Islet precursor cell (in vitro differentiated cells): ENCODE measurements around the gene WDR41.
A peak's percentile ranks its signal among the peaks of the same experiment; 100 is the strongest.
"Not testable (repeated sequence)": the region's sequence is repeated elsewhere in the genome, so short reads cannot be mapped to it uniquely, and the experiment has no call there.

ENCODE experiments used
- DNase-seq: peaks from one replicate; pipeline ENCODE4 v3.0.0-alpha.2; 2018

WDR41 gene, protein sequence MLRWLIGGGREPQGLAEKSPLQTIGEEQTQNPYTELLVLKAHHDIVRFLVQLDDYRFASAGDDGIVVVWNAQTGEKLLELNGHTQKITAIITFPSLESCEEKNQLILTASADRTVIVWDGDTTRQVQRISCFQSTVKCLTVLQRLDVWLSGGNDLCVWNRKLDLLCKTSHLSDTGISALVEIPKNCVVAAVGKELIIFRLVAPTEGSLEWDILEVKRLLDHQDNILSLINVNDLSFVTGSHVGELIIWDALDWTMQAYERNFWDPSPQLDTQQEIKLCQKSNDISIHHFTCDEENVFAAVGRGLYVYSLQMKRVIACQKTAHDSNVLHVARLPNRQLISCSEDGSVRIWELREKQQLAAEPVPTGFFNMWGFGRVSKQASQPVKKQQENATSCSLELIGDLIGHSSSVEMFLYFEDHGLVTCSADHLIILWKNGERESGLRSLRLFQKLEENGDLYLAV

DNA sequence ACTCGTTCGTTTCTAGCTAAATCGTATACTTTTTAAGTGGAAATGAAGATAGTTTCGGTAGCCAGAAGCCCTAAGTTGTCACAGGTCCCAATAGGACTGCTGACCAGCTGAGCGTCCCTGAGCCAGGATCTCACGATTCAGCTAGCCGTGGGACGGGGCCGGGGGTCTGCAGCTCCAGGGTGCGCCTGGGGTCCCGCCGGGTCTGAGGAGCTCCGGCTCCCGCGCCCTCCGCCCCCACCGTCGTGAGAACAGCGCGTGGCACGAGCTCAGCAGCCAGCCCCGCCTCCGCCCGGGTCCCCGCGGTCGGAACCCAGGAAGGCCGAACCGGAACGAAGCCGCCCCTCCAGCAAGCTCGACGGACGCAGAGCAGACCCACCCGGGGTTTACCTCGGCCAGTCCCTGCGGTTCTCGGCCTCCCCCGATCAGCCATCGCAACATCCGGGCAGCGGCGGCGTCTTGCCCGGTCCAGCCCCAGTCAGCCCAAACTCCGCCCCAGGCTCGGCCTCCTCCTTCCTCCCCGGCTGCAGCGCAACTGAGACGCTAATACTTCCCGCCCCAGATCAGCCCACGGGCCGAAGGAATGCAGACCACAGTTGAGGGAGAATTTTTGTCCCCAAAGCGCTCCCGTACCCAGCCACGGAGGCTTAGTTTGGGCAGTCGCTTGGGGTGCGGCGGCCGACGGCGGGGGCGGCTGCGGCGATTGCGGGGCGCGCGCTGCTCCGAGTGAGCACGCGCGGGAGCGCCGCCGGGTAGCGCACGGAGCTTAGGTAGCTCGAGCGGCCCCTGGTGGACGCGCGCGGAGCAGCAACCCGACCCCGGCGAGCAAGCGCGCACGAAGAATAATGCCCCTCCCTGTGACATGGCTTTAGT is at the start of gene WDR41:
Gene WDR41 (minus strand): TSS at position 534 of the 870 bp plus-strand sequence. CDS start 96 bp downstream, at position 438.
- peak; percentile 97 for DNase-seq

DNA sequence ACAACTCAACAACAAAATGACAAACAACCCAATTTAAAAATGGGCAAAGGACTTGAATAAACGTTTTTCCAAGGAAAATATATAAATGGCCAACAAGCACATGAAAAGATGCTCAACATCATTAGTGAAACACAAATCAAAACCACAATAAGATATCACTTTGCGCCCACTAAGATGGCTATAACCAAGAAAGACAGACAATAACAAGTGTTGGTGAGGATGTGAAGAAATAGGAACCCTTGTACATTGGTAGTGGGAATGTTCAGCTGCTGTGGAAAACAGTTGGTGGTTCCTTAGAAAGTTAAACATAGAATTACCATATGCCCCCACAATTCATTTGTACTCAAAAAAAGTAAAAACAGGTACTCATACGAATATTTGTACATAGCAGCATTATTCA is 39.2 kb upstream of the WDR41 start:
- no peak for DNase-seq

DNA sequence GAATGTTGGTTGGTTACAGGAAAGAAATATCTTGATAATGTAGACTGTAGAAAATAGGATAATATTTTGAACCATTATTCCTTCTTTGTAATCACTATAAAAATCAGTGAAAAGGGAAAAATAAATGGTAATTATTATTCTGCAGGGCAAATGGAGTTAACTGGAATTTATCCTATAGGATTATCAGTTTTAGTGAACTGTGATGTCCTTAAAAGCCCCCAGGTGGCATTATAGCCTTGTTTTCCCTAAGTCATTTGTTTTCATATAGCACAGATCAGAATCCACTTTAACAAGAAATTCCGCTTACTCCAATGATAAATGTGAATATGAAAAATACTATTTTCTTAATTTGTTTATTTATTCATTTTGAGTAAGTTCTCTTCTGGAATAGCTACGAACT is 26.2 kb upstream of the WDR41 start:
- DNase-seq = no peak

DNA sequence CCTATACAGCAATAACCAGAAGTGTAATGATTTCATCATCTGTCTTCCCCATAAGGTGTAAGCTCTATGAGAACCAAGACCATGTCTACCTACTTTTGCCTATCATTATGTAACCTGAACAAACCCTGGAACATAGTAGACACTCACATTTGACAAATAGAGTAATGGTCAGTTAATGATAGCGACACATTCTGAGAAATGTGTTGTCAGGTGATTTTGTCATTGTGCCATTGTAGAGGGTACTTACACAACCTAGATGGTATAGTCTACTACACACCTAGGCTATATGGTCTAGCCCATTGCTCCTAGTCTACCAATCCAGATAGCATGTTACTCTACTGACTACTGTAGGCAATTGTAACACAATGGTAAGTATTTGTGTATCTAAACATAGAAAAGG is 22.3 kb upstream of the WDR41 start:
- no peak for DNase-seq

DNA sequence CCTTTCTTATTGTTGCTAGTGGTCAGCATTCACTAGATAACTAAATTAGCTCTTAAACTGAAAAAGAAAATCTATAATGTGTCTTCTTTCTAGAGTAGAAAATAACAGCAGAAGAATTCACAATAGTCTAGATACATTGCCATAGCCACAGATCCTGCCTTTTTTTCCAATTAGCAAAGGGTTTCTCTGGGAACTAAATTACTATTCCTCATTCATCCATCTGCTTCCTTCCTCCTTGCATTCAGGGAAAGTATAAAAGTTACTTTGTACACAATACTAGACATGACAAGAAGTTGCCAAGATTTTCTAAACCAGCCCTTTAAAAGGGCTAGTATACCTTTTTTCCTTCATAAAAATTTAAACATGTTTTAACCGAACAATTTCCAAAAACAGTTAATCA is 21.2 kb upstream of the WDR41 start:
- DNase-seq = no peak

DNA sequence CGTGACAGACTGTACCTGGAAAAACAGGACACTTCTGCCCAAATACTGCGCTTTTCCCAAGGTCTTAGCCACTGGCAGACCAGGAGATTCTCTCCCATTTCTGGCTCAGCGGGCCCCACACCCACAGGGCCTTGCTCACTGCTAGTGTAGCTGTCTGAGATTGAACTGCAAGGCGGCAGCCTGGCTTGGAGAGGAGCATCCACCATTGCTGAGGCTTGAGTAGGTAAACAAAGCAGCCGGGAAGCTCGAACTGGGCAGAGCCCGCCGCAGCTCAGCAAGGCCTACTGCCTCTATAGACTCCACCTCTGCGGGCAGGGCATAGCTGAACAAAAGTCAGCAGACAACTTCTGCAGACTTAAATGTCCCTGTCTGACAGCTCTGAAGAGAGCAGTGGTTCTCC is 9.0 kb upstream of the WDR41 start:
- DNase-seq = not testable (repeated sequence)

DNA sequence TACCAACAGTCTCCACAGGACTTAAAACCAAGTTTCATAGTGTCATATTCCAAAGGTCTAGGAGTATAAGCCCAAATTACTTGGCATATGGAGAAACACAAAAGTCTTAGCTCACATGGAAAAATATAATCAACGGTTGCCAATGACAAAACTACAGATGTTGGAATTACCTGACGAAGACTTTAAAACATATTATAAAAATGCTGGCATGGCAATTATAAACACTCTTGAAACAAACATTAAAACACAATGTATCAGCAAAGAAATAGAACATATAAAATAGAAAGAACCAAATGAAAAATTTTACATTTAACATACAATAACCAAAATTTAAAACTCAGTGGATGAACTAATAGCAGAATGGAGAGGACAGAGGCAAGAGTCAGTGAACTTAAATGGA is 7.9 kb upstream of the WDR41 start:
- no peak for DNase-seq

DNA sequence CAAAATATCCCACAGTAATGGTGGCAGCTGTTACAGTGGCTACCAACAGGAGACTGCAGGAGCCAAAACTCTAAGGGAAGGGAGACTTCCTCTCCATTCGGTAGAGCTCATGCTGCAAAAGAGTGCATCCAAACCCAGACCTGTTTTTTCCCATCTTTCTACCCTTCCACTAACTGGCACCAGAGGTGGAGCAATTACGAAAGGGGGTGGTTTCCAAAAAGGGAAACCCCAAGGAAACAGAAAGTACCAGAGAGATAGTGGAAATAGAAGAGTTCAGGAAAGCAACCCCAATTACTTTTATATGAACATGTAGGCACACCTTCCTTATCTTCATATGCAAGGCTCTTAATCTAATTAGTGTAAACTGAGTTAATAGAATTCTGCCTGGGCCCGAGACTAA is 7.3 kb upstream of the WDR41 start:
- DNase-seq = no peak

DNA sequence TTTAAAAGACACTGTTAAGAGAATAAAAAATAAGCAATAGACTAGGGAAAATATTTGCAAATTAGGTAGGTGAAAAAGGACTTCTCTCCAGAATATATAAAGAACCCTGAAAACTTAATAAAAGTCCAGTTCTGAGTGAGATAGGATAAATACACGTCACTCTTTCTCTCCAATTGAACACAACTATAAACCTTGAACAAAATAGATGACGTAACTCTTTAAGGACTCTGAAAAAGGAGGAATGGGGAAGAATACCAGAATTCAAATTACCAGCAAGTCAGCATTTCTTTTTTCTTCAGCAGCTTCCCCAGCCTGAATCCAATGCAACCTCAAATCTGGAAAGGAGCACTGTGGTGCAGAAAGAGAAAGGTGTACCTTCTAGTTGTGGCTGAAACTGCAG is 6.8 kb upstream of the WDR41 start:
- DNase-seq = no peak

DNA sequence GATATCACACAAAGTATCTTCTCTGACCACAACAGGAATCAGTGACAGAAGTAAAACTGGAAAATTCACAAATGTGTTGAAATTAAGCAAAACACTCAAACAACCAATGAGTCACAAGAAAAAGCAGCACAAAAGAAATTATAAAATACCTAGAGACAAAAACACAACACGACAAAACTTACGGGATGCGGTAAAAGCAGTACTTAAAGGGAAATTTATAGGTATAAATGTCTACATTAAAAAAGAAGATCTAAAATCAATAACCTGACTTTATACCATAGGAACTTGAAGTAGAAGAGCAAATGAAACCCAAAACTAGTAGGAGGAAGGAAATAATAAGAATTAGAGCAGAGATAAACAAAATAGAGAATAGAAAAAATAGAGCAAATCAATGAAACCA is 2.8 kb upstream of the WDR41 start:
- no peak for DNase-seq

DNA sequence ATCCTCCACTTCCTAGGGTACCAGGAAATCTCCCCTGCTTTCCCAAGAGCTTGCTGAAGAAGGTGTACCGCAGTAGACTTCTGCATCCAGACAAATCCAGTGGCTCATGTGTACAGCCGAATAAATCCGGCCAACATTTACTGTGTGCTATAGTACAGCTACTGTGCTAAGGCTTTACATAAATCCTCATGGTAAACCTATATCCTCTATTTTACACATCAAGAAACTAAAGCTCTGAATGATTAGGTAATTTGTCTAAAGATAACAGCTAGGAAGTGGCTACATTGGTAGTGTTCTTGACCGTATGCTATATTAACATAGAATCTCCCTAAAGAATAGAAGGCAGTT is 511 bp upstream of the WDR41 start:
- no peak for DNase-seq

DNA sequence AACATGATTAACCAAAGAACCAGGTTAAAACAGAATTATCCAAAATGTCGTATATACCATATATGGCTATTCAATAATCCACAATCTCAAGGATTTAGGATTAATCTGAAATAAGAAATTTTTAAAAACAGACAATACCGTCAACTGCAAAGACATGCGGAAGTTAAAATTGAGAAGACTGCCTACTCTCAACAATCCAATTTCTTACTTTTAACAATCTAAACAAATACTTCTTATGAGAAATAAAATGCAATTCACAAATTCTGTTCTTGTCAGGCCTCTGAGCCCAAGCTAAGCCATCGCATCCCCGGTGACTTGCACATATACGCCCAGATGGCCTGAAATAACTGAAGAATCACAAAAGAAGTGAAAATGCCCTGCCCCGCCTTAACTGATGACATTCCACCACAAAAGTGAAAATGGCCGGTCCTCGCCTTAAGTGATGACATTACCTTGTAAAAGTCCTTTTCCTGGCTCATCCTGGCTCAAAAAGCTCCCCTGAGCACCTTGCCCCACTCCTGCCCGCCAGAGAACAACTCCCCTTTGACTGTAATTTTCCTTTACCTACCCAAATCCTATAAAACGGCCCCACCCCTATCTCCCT is 1.3 kb downstream of the WDR41 start:
- not testable (repeated sequence) for DNase-seq

DNA sequence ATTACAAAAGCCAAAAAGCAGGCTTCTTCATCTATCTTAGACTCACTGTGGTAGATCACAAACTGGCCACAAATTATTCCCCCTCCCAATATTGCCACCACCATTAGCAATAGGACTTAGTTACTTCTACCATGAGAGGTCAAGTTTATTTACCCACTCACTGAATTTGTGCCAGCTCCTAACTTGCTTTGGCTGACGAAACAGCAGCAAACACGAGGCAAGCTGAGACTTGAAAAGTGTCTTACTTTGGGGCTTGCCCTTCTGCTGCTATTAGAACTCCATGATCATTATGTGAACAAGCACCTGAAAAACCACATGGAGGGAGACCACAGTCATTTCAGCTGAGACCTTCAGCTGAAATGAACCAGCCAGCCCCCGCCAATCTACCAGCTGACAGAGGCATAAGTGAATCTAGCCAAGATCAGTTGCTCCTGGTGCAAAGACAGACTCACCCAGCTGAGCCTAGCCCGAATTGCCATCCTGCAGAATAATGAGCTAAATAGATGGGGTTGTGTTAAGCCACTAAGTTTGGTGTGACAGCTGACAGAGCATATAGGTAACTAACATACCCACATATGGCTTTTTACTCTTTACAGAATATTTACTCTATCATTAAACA is 5.7 kb downstream of the WDR41 start:
- DNase-seq = peak; percentile 43

DNA sequence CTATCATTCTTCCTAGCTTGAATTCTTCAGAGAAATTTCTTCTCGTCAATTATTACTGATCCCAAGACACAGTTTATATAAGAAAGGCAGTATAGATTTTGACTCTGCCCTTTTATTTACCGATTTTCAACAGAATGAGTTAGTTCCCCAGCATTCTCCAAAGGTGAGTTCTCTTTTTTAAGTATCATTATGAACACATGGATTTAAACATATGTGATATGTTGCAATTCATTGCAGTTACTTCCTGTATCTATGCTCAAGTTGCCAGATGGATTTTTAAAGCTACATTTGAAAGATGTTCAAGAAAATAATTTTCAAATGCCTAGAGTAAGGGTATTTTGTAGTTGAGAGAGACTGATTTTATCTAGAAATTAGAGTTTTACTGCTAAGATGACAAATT is 8.4 kb downstream of the WDR41 start:
- DNase-seq = no peak

DNA sequence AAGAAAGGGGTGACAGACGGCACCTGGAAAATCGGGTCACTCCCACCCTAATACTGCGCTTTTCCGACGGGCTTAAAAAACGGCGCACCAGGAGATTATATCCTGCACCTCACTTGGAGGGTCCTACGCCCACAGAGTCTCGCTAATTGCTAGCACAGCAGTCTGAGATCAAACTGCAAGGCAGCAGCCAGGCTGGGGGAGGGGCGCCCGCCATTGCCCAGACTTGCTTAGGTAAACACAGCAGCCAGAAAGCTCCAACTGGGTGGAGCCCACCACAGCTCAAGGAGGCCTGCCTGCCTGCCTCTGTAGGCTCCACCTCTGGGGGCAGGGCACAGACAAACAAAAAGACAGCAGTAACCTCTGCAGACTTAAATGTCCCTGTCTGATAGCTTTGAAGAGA is 17.1 kb downstream of the WDR41 start:
- DNase-seq = not testable (repeated sequence)

DNA sequence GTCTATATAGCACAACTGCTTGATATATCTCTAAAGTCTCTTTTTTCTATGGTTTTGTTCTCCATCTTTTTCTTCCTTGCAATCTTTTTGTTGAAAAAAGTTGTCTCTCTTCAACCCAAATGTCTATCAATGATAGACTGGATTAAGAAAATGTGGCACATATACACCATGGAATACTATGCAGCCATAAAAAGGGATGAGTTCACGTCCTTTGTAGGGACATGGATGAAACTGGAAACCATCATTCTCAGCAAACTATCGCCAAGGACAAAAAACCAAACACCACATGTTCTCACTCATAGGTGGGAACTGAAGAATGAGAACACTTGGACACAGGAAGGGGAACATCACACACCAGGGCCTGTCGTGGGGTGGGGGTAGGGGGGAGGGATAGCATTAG is 23.2 kb downstream of the WDR41 start:
- DNase-seq = not testable (repeated sequence)

DNA sequence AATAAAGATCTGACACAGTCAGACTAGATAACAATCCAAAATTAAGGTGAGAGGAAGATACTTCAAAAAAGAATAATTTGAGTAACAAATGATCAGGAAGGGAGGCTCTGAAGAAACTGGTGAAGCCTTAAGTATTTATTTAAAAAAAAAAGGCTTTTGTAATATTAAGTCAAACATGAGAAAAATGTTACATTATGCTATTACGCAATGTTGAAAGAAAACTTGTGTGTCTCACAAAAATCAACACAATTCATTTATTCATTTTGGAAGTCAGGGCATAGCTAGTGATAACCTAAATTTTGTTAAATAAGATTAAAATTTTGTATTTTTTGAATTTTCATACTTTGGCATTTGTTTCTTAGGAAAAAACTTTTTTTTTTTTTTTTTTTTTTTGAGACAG is 28.2 kb downstream of the WDR41 start:
- DNase-seq = no peak

DNA sequence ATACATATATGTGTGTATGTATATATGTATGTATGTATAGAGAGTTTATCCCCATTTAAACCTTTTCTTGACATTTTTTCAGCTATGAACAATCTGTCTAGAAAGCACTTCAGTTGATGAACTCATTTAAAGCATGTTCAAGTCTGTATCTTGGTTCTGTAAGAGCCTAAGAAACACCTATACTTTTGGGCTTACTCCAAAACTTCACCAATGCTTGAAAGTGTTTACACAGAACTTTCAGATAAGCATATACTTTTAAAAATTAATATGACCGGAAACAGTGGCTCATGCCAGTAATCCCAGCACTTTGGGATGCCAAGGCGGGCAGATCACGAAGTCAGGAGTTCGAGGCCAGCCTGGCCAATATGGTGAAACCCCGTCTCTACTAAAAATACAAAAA is 30.8 kb downstream of the WDR41 start:
- no peak for DNase-seq

DNA sequence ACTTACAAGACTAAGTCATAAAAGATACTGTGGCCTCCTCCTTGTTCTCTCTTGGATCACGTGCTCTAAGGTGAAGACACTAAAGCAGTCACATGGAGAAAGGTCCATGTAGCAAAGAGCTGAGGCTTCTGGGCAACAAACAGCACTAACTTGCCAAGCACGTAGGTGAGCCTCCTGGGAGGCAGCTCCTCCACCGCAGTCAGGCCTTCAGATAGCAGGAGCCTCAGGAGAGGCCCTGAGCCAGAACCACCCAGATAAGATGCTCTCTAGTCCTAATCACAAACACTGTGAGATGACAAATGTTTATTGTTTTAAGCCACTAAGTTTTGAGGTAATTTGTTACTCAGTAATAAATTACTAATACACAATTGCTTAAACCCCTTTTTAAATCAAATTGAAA is 38.0 kb downstream of the WDR41 start:
- no peak for DNase-seq

DNA sequence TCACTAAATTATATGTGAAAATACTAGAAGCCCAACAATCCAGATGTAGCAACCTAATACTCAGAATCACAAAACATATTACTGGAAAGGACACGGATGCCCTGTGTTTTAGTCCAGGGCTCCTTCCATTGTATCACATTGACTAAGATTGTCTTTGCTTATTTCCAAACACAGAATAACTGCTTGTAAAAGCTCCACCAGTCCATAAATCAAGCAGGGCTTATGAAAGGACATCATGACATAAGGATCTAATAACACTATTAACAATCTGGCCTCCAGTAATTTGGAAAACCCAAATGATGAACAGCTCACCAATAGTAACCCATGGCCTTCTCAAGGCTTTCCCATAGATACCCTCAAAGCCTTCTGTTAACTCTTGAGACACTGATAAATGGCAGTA is 39.8 kb downstream of the WDR41 start:
- no peak for DNase-seq

DNA sequence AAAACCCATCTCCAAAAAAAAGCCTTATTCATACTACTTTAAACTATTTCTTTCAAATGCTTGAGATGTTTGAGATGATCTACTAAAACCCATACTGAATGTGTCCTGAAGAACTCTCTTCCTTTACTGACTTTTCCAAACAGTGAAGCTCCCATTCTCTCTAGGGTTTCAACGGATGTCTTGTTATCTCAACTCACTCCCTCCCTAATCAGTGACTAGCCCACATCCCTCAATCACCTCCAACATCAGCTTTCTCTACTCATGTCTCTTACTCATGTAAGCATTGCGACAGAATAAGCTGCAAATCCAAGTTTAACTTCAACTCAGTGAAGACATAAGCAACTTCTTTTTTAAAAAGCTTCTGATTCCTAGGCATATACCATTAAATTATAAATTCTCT is 42.1 kb downstream of the WDR41 start:
- DNase-seq = no peak

DNA sequence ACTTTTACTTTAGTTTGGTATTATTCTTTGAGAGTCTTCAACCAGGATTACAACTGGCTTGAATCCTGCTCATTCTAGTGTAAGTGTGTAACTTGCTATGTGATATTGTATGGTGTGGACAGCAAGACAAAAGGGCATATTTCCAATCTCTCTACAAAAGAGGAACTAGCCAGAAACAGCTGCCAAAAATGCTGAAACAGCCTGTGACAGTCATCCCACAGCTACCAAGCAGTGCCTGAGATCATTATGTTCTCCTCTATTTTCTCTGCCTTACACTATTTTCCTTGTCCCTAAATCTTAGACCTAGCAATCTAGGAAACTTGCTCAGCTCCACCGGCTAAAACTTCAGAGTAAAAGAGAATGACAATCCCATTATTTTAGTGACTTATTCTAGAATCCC is 42.8 kb downstream of the WDR41 start:
- DNase-seq = no peak

DNA sequence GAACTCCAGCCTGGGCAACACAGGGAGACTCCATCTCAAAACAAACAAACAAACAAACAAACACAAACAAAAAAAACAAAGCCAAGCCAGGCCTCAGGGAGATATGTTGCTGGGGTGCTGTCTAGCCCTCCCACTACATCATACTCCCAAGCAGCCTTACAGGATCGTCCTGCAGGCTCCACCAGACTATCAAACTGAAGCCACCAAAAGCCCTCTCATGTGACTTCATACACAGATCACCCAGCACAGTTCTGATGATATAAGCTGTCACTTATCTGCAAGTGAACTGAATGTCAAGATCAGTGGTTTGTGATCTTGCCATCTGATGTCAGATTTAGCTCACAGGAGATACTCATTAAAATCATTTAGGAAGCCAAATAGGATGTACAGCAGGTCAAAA is 43.3 kb downstream of the WDR41 start:
- no peak for DNase-seq
